Transverse colon (tissue), 3 donors: ENCODE measurements around the gene ENOPH1.

Experiments
- CTCF ChIP-seq, 5 experiments: fragments of 200-600 bp in 3 of 5; fragments of 450-650 bp in 2 of 5; sonication (generic) in 3 of 5; IDR thresholded peaks; 1 replicate in 2 of 5; 2 replicates in 3 of 5; pipeline ENCODE4 v1.5.1; 2016 to 2017; ENCODE audit warnings: antibody characterized with exemption in 5 of 5, inconsistent platforms in 3 of 5, mild to moderate bottlenecking in 2 of 5, moderate library complexity in 1 of 5
- EP300 ChIP-seq: sonication (generic); formaldehyde crosslinking; IDR thresholded peaks from one replicate; pipeline ENCODE4 v1.6.1; 2017; ENCODE audit warnings: antibody characterized with exemption, low read depth
- POLR2A ChIP-seq: fragments of 450-650 bp; IDR thresholded peaks from one replicate; pipeline ENCODE4 v1.6.1; 2016; ENCODE audit warnings: antibody characterized with exemption, mild to moderate bottlenecking, moderate library complexity

- TF ChIP-seq POLR2A (no peak), CTCF (IDR thresholded peaks at IDR 0.05) (no peak), EP300 (no peak)
Measured at GRCh38 chr4:82402196-82402775, 28.1 kb upstream of the ENOPH1 start.
